HG02973 (cell line): Measurements from ENCODE around the gene IRX3.

Experiments
- ATAC-seq: cut with Tn5 transposase; IDR thresholded peaks from one replicate; pipeline ENCODE4 v1.9.1; 2021; ENCODE audit warnings: moderate library complexity; ENCODE audit not compliant: unreplicated experiment

The IRX3 gene

GRCh38 chr16:54286366-54287130 is at the start of gene IRX3:
TSS of gene IRX3 (minus strand) at chr16:54286787. CDS start at chr16:54286050, 737 bp downstream.
- no peak for ATAC-seq

DNA sequence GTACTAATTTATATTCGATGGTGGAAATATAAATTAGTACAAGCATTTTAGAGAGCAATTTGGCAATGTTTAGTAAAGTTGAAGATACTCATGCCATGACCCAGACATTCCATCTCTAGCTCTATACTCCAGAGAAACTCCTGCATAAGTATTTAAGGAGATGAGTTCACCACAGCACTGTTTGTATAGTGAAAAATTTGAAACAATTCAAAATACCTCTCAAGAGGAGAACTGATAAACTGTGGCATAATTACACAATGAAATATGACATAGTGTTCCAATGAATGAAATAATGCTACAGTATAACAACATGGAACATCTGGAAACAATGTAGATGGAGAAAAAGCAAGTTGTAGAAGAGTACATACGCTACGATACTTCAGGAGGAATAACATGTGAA is 48.6 kb upstream of the IRX3 start:
- ATAC-seq: no peak

DNA sequence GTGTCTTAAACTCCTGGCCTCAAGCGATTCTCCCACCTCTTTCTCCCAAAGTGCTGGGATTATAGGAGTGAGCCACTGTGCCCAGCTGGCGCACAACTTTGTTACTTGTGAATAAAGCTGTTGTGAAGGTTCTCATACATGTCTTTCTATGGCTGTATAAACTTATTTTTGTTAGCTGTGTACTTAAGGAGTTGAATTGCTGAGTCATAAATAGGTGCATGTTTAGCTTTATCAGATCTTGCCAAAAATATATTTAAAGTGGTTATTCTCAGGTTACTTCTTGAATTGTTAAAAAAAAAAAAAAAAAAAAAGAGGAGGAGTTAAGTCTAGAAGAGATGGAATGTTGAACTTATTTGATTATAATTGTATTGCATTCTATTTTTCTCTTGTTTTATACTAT is 47.6 kb upstream of the IRX3 start:
- no peak for ATAC-seq

DNA sequence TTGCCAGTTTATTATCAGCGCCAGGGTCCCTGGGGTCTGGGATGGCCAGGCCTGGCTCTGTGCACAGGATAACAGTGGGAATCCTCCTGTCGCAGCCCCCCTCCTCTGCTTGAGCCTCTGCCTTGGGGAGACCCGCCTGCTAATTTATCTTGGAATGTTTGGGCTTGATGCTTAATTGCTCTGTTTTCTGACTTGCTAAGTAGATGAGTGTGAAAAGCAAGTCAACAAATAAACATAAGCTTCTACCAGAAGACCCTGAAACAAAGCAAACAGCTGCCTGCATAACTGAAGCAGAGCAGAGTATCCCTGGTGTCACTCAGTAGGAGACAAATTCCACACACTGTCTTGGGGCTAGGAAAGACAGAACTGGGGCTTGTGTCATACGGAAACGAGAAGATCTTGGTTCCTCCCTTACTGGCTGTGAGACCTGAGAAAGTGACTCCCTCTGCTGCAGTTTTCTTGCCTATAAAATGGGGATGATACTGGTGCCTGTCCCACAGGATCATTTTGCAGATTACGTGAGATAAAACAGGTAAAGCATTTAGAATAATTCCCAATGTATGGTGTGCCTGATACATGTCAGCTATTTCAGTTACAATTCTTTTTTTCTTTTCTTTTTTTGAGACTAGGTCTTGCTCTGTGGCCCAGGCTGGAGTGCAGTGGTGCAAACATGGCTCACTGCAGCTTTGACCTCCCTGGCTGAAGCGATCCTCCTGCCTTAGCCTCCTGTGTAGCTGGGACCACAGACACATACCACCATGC is 44.8 kb upstream of the IRX3 start:
- no peak for ATAC-seq

DNA sequence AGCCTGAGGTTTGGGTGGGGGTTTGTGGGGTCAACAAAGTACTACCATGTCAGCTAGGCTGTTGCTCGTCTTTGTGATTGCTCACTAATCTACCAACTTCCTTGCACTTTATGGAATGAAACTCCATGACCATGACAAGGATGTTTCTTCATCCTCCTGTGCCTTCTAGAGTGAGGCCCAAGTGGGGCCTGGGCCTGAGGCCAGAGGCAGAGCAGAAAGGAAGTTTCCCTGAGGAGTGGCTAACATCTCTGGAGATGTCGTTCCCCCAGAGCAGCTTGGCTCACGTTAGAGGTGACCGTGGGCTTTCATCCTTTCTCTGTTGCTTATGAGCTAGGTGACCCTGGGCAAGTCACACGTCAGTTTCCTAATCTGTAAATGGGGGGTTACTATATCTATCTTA is 41.0 kb upstream of the IRX3 start:
- ATAC-seq: no peak

- no peak for ATAC-seq
These were observed 39.7 kb upstream of the IRX3 start for GRCh38 chr16:54326266-54326662.

DNA sequence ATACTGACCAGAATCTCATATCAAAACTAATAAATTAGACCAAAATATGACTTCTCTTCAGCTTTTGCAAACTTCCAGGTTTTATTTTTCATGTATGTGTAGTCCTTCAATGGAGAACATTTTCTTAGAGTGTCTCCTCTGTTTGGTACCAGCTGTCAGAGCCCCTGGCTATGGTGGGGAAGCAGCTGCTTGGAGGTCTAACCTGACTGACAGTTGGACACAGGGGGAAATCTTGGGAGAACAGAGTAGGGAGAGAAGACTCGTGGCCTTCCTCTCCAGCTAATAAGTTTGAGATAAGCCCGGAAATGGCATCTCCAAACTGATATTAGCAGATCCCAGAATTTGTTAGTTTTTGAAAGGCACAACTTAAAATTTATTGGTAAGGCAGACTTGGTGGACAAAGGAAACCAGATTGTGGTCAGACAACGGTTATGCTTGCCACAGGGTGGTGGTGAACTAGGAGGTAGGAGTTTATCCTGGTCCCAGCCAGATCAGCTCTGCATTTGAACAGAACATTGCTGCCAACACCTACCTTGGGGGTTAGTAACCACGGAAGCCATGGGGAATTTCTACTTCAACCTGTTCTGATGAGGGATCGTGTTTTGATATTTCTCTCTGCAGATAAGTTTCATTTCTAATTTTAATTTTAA is 39.2 kb upstream of the IRX3 start:
- no peak for ATAC-seq

DNA sequence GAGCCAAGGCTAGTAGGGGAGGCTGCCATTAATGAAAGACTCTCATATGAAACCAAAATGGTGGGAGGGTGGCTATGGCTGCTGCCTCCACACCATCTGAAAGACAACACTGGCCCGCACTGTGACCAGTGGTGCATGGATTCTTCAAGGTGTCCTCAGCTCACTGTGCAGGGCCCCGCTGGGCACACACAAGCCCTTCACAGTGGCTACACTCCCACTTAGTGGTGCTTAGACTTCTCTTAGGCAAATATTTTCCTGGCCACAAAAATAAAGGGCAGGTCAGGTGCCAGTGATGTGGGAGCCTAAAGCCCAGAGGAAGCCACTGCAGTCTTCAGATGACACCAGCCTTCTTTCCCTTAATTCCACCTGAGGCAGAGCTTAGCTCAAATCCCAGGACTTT is 38.1 kb upstream of the IRX3 start:
- ATAC-seq: no peak

DNA sequence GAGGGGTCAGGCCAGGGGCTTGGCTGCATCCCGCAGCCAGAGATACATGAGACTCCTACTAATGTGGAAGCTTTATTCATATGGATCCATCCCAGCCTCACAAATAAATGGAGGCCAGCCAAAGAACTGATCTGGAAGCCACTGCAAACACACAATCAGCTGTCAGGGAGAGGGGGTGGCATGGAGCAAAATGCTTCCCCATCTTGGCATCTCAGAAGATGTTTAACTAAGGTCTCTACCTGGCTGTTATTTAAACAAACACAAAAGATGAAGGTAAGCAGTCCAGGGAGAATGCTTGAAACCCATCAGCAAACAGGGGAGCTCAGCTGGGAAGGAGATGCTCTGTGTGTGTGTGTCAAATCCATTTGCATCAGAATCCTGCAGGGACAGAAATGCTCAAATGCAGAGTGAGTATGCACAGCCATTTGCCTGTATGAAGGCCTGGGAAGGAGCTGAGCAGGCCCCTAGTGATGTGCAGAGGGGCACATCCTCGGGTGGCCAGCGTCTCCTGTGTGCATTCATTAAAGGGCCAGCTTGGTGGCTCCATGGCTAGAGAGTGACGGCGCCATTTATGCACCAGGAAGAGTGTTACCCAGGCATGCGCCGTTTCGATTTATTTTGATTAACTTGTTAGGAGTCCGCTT is 34.2 kb upstream of the IRX3 start:
- ATAC-seq: no peak

GRCh38 chr16:54318941-54319340 is 32.4 kb upstream of the IRX3 start:
- no peak for ATAC-seq

GRCh38 chr16:54317101-54317611 is 30.6 kb upstream of the IRX3 start:
- no peak for ATAC-seq

- no peak for ATAC-seq
These were observed 29.7 kb upstream of the IRX3 start for GRCh38 chr16:54316095-54316889.

DNA sequence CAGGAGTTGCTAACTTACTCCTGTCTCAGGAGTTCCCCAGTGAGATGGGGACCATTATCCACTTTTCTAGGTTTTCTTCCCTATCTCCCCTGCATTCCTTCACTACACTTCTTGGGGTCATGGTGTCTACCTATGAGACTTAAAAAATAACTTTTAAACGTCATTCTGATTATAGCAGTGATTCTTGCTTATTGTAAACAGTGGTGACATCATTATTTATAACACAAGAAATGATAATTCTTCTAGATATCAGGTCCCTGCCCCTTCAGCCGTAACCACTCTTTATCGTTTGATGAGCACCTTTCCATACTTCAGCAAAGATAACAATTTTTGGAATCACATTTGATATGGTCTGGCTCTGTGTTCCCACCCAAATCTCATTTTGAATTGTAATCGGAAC is 27.2 kb upstream of the IRX3 start:
- no peak for ATAC-seq

DNA sequence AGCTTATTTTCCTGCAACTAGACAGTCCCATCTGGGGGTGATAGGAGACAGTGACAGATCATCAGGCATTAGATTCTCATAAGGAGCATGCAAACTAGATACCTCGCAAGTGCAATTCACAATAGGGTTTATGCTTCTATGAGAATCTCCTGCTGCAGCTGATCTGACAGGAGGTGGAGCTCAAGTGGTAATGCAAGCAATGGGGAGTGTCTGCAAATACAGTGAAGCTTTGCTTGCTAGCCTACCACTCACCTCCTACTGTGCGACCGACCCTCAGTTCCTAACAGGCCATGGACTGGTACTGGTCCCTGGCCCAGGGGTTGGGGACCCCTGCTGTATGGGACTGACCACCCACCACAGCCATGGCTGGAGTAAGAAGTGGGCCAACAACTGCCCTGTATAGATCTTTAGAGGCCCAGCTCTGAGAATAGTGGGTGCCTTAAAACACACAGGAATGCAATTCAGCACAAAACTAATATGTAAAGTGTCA is 26.0 kb upstream of the IRX3 start:
- no peak for ATAC-seq

DNA sequence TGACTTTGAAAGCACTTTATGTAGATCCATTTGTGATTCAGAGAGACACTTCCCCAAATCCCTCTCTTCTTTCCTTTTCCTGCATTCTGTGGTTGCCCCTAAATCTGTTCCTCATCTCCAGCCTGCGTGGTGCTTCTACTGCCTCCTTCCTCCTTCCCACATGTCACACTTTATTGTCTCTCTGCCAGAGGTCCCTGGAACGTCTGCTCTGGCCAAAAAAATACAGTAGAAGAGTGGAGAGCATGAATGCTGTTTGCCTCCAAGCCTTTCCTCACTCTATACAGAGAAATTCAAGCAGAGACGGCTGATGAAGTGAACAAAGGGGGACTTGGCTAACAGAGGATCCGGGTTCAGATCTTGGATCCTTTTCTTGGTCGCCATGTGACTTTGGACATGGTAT is 22.8 kb upstream of the IRX3 start:
- no peak for ATAC-seq

- no peak for ATAC-seq
These were observed 18.5 kb upstream of the IRX3 start for GRCh38 chr16:54305080-54305479.

DNA sequence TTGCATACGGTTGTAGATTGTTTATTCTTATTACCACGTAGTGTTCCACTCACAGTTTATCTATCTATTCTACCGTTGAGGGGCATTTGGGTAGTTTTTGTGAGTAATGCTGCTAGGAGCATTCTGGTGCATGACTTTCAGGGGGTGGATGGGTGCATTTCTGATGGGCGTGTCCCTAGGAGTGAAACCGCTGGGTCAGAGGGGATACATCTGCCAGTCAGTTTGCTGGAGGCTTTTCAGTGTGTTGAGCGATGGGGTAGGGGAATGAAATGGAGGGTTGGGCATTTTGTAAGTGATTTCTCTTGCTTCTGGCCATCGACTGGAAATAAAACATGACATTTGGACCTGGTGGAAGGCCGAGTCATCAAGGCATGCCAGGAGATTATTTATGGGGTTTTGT is 17.0 kb upstream of the IRX3 start:
- ATAC-seq: no peak

GRCh38 chr16:54297154-54297553 is 10.6 kb upstream of the IRX3 start:
- no peak for ATAC-seq

DNA sequence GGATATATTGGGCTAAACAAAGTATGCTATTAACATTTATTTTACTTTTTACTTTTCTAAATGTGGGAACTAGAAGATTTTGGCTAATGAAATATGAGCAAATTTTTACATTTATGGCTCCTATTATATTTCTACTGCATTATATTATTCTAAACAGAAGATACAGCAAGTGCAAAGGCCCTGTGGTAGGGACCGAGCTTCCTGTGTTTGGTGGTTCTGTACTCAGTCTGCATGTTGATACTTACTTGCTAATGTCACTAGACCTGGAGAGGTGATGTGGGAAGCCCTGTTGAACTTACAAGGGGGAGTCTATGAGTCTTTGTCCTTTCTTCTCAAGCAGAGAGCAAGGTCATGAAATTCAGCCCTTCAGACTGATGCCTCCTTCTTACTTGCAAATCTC is 10.0 kb upstream of the IRX3 start:
- ATAC-seq: no peak
